Natural killer cell (primary cell): Measurements from ENCODE around the gene TBC1D19. TPM values are rescaled to one million over a fixed set of nuclear protein-coding genes. Genes with fewer than 3 reads are reported as not detected.

Experiments used
- ATAC-seq, 3 donors: fragments of 150-1000 bp in 2 of 3; fragments of 200-7000 bp in 1 of 3; cut with Tn5 transposase; 1 replicate in 1 of 3; 2 replicates in 2 of 3; pipeline ENCODE4 v1.10.0; 2021; ENCODE audit warnings: mild to moderate bottlenecking in 2 of 3, moderate library complexity in 2 of 3
- DNase-seq, 2 donors: peaks; one replicate each; pipeline versions ENCODE4 v3.0.0 to v3.0.0-alpha.2; 2013 to 2021; ENCODE audit warnings: mixed read lengths in 1 of 2
- H3K27ac ChIP-seq: one replicate; pipeline ENCODE4 v1.5.1; 2013; ENCODE audit warnings: mild to moderate bottlenecking, low read length
- H3K27me3 ChIP-seq: one replicate; pipeline ENCODE4 v1.6.1; 2013; ENCODE audit warnings: low read length; ENCODE audit not compliant: control insufficient read depth, insufficient read depth
- H3K36me3 ChIP-seq: one replicate; pipeline ENCODE4 v1.6.1; 2013; ENCODE audit warnings: low read length; ENCODE audit not compliant: control insufficient read depth, insufficient read depth
- H3K4me1 ChIP-seq: one replicate; pipeline ENCODE4 v1.6.1; 2013; ENCODE audit warnings: low read length; ENCODE audit not compliant: control insufficient read depth, insufficient read depth
- H3K4me3 ChIP-seq: one replicate; pipeline ENCODE4 v1.5.1; 2013; ENCODE audit warnings: low read length
- H3K9me3 ChIP-seq: one replicate; pipeline ENCODE4 v1.6.1; 2013; ENCODE audit warnings: low read length; ENCODE audit not compliant: control insufficient read depth, insufficient read depth
- H3K27ac Mint-ChIP-seq, 2 donors: one replicate each; pipeline ENCODE4 v1.8.0; 2022; ENCODE audit warnings: mild to moderate bottlenecking in 2 of 2, mixed read lengths in 2 of 2, moderate library complexity in 1 of 2
- H3K27me3 Mint-ChIP-seq, 2 donors: one replicate each; pipeline ENCODE4 v1.8.0; 2022; ENCODE audit warnings: low read depth in 2 of 2, mixed read lengths in 2 of 2
- H3K36me3 Mint-ChIP-seq: one replicate; pipeline ENCODE4 v1.8.0; 2022; ENCODE audit warnings: mixed read lengths
- H3K4me1 Mint-ChIP-seq, 2 donors: one replicate each; pipeline ENCODE4 v1.8.0; 2022; ENCODE audit warnings: mixed read lengths in 2 of 2
- H3K4me3 Mint-ChIP-seq: one replicate; pipeline ENCODE4 v1.8.0; 2022; ENCODE audit warnings: mild to moderate bottlenecking, moderate library complexity, mixed read lengths
- H3K9me3 Mint-ChIP-seq, 2 donors: one replicate each; pipeline ENCODE4 v1.8.0; 2022; ENCODE audit warnings: mixed read lengths in 2 of 2
- CTCF ChIP-seq: fragments of 200-600 bp; IDR thresholded peaks from one replicate; pipeline ENCODE4 v1.8.0; 2022; ENCODE audit warnings: antibody characterized with exemption
- WGBS: methylation state at CpG from one replicate; pipeline ENCODE4 v1.1.7; 2013; ENCODE audit warnings: missing lambda C conversion rate; ENCODE audit not compliant: insufficient coverage; 5-methylcytosine and 5-hydroxymethylcytosine counted together
- intact Hi-C: fragments of 100-400 bp; cut with micrococcal nuclease; formaldehyde crosslinking; loops from one replicate; pipeline ENCODE4 v1.14.2; 2022
- total RNA-seq, 4 donors: library from RNA; stranded (reverse); fragments of 120-200 nt in 1 of 4; gene quantifications; one replicate each; pipeline versions ENCODE4 v1.2.3 to v1.2.4, GENCODE V29; 2013 to 2022

TBC1D19 gene
- total RNA-seq, 3 donors from 2014 or later (not counting 1 experiment from before 2014, with no cell fraction given) = 13.0 to 21.3 (median 16.8) TPM

- no peaks in the 10 kb centered on the region for H3K27me3 ChIP-seq
- intact Hi-C loops = no loop called here
- Mint-ChIP-seq H3K4me1 (peaks cover 0 to 13% of the 10 kb centered on the region in 2 donors), H3K36me3 (no peaks in the 10 kb centered on the region), H3K9me3 (no peaks in the 10 kb centered on the region), H3K4me3 (no peak overlapping the region), H3K27me3 (no peaks in the 10 kb centered on the region), H3K27ac (no peak overlapping the region)
- H3K36me3 ChIP-seq = no peaks in the 10 kb centered on the region
- no peak overlapping the region for H3K4me3 ChIP-seq
- WGBS = 95% methylated on average over 4 of the region's 5 CpGs
- no peak for TF ChIP-seq CTCF
- DNase-seq = no peak
- no peaks in the 10 kb centered on the region for H3K4me1 ChIP-seq
- no peak overlapping the region for H3K27ac ChIP-seq
- ATAC-seq = no peak
- H3K9me3 ChIP-seq = no peaks in the 10 kb centered on the region
Observed at GRCh38 chr4:26802790-26803189, 218.9 kb downstream of the TBC1D19 start.

- Histone ChIP-seq H3K9me3 (no peaks in the 10 kb centered on the region), H3K27me3 (no peaks in the 10 kb centered on the region), H3K4me3 (no peak overlapping the region), H3K36me3 (no peaks in the 10 kb centered on the region), H3K27ac (no peak overlapping the region), H3K4me1 (no peaks in the 10 kb centered on the region)
- WGBS = 85% methylated on average over 9 of the region's 9 CpGs
- DNase-seq = no peak
- TF ChIP-seq CTCF = no peak
- intact Hi-C loops = no loop called here
- H3K36me3 Mint-ChIP-seq = no peaks in the 10 kb centered on the region
- no peak overlapping the region for H3K4me3 Mint-ChIP-seq
- no peak for ATAC-seq
- H3K9me3 Mint-ChIP-seq = no peaks in the 10 kb centered on the region
- H3K4me1 Mint-ChIP-seq = peaks cover 0 to 13% of the 10 kb centered on the region in 2 donors
- peak overlapping the region in 1 of 2 donors; percentile 7 for H3K27ac Mint-ChIP-seq
- H3K27me3 Mint-ChIP-seq = no peaks in the 10 kb centered on the region
Observed at GRCh38 chr4:26803211-26803861, 219.5 kb downstream of the TBC1D19 start.

- H3K27me3 ChIP-seq = no peaks in the 10 kb centered on the region
- H3K27ac Mint-ChIP-seq = no peak overlapping the region
- no peaks in the 10 kb centered on the region for H3K9me3 Mint-ChIP-seq
- intact Hi-C loops = no loop called here
- H3K27me3 Mint-ChIP-seq = no peaks in the 10 kb centered on the region
- no peak overlapping the region for H3K27ac ChIP-seq
- H3K4me3 Mint-ChIP-seq = no peak overlapping the region
- no peaks in the 10 kb centered on the region for H3K36me3 ChIP-seq
- DNase-seq (no peak), ATAC-seq (no peak)
- no peak overlapping the region for H3K4me3 ChIP-seq
- no peaks in the 10 kb centered on the region for H3K4me1 ChIP-seq
- no peak for TF ChIP-seq CTCF
- 96% methylated on average over 26 of the region's 26 CpGs for whole genome bisulfite sequencing
- H3K36me3 Mint-ChIP-seq = no peaks in the 10 kb centered on the region
- H3K9me3 ChIP-seq = no peaks in the 10 kb centered on the region
- H3K4me1 Mint-ChIP-seq = peaks cover 0 to 13% of the 10 kb centered on the region in 2 donors
Observed at GRCh38 chr4:26804451-26804850, 220.6 kb downstream of the TBC1D19 start.

DNA sequence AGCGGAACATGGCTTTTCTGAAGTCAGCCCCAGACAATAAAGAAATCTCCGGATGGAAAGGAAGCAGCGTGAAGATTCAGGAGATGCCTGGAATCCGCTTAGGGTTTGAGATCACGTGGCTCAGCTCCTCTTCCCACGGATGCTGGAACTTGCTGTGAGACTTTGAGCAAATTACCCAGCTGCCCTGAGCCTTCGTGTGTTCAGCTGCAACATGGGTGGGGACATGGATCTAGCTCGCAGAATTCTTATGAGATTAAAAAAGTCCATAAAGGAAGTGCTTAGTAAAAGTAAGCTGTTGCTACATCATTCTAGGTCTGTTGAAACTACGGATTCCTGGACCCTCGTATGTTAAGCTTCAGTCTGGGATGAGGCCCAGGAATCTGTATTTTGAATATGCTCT, 221.0 kb downstream of the TBC1D19 start:
- no peaks in the 10 kb centered on the region for H3K36me3 ChIP-seq
- H3K27me3 ChIP-seq = no peaks in the 10 kb centered on the region
- intact Hi-C loops = no loop called here
- Mint-ChIP-seq H3K36me3 (no peaks in the 10 kb centered on the region), H3K4me1 (peaks cover 0 to 18% of the 10 kb centered on the region in 2 donors), H3K9me3 (no peaks in the 10 kb centered on the region), H3K4me3 (no peak overlapping the region), H3K27me3 (no peaks in the 10 kb centered on the region), H3K27ac (no peak overlapping the region)
- 93% methylated on average over 10 of the region's 10 CpGs for WGBS
- no peak for ATAC-seq
- H3K4me1 ChIP-seq = no peaks in the 10 kb centered on the region
- no peak for DNase-seq
- no peak overlapping the region for H3K27ac ChIP-seq
- TF ChIP-seq CTCF = no peak
- no peaks in the 10 kb centered on the region for H3K9me3 ChIP-seq
- no peak overlapping the region for H3K4me3 ChIP-seq
